GM19023 (cell line): ENCODE data around the gene SLC35F3.
"Not testable (repeated sequence)": the region's sequence is repeated elsewhere in the genome, so short reads cannot be mapped to it uniquely, and the experiment has no call there.

ENCODE experiments used
- ATAC-seq: cut with Tn5 transposase; IDR thresholded peaks from one replicate; pipeline ENCODE4 v1.9.1; 2021; ENCODE audit warnings: mild to moderate bottlenecking, moderate library complexity; ENCODE audit not compliant: unreplicated experiment

SLC35F3 gene

DNA sequence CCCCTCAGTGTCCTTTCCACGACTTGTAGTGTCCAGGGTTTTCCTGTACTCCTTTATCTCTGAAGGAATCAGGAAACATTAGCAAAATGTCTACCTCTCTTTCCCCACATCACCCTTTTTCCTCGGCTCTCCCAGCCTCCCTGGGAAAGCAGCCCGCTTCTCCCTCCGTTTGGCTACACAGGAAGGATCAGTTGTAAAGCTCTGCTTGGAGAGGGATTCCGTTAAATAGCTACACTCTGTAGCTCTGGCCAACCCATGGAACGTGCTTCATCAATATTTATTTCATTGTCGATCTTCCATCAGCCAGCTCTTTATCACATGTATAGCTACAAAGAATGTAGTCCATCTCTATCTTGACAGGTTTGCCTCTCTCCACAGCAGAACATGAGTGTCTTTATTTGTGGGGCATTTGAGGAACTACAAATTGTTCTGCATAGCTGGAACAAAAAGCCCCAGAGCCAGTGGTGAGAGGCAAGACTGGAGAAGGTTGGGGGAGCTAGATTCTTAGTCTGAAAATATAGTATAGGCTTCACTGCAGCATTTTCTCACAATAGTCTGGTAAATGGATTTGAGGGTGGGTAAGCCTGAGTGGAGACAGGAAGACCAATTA lies 191.8 kb downstream of the SLC35F3 start:
- no peak for ATAC-seq

DNA sequence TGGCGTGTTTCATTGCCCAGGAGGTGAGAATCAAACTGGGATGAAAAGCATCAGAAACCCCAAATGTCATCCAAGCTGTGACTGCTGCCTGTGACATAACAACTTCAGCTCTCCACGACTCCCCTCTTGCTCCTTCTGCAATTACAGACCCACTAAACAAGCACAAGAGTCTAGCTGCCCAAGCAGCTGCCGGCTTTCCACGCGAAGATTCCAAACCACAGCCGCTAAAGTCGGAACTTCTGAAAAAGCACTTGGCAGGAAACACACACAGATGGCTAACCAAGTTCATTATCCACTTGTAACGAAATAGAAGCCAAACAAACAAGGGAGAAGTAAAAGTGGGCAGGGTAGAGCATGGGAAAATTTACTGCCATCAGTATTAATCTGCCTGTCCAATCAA lies 198.1 kb downstream of the SLC35F3 start:
- ATAC-seq: no peak

DNA sequence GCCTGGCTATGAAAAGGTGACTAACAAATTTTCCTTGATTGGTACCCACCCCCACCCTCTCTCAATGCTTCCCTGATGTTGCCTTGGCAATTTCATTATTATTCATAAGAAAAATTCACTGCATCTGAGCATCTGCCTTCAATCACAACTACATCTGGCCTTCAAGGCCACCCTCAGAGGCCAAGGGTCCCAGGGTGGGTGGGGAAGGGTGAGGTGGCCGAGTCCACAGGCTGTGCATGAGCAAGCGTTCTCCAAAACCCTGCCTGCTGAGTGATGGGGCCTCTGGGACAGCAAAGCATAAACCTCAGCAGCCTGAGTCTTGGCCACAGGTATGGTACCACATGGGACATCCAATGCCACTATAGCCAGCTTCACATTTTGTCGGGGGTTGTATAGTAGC lies 198.7 kb downstream of the SLC35F3 start:
- no peak for ATAC-seq

DNA sequence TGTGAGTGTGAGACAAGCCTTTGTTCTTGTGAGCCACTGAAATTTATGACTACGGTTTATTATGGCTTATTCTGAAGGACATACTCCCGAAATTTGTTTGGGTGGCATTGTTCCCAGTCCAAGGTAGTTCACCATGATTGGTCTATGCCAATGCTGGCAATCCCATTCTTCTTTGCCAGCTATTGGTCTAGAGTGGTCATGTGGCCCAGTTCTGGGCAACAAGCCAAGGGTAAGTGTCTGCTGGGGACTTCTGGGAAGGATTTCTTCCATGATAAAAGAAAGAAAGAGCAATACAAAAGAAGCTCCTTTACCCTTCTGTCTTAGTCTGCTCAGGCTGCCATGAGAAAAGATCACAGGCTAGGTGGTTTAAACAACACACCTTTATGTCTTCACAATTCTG lies 201.6 kb downstream of the SLC35F3 start:
- ATAC-seq: no peak

DNA sequence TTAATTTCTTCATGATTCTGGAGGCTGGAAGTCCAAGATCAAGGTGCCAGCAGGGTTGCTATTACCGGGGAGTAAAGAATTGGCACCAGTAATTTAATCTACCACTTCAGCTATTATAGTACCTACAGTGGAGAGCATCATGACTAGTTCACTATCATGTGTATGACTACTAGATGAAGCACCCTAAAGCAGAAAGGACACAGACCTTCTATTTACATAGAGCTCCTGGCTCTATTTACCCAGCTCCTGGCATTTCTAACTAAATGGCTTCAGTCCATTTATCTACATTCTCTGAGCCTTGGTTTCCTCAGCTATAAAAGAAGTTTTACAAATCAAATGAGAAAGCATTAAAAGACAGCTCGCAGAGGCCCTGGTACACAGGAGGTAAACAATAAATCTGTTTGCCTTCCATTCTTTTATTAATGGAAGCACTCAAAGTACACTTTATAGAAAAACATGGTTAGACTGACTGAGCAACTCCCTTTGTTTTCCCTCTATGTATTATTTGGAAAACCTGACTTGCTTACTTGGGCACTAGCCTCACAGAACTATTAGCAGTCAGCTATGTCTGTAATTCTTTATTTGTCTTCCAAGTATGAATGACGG lies 203.0 kb downstream of the SLC35F3 start:
- no peak for ATAC-seq

DNA sequence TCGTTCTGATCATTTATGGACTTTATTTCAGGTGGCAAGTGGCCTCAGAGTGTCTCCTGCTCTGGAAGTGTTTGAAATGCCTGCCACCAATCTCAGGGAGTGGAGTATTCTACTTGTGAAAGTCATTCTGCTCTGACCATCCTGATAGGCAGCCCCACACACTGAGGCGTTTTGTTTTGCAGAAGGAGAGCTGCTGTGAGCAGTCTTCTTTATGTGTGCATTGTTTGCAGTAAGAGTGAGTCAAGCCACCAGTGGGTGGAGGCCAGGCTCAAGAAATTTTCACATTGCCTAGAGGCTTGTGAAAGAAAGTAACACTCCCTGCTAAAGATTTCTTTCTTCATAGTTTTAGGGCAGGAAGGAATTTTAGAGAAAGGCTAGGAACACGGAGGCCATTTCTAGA lies 204.4 kb downstream of the SLC35F3 start:
- ATAC-seq: no peak

DNA sequence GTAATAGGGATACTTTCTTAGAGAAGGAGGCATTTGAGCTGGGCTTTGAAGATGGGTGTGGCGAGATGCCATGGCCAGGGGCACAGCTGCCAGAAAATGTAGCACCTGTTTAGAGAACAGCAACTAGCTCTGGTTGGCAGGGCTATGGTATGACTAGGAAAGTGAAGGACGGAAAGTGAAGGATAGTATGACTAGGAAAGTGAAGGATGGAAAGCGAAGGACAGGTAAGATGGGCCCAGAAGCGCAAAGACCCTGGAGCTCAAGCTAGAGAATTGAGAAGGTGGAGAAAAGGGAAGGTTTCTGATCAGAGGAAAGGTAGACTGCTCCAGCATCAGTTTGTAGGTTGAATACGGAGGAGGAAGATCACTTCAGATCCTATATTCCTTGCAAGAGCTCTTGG lies 205.4 kb downstream of the SLC35F3 start:
- no peak for ATAC-seq

DNA sequence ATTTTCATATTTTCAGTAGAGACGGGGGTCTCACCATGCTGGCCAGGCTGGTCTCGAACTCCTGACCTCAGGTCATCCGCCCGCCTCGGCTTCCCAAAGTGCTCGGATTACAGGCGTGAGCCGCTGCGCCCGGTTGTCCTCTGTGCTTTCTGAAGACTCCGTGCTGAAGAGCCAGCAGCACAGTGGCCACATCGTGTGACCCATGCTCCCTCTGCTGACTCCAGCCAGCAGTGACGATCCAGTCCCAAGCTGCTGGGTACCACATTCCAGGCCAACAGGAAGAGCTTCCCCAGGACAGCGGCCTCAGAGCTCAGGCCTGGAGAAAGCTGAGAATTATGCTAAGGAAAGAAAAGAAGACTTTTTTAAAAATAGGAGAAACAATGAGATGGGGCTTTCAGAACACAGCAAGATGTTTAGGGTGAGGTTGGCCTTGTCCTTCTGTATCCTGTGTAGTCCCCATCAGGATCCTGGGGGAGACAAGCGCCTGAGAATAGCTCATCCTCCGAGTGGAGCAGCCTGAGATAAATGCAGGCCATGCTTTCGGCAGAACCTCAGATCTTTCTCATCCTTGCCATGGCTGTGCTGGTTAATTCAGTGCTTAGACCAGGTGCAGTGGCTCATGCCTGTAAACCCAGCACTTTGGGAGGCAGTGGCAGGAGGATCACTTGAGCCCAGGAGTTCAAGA lies 207.1 kb downstream of the SLC35F3 start:
- no peak for ATAC-seq

DNA sequence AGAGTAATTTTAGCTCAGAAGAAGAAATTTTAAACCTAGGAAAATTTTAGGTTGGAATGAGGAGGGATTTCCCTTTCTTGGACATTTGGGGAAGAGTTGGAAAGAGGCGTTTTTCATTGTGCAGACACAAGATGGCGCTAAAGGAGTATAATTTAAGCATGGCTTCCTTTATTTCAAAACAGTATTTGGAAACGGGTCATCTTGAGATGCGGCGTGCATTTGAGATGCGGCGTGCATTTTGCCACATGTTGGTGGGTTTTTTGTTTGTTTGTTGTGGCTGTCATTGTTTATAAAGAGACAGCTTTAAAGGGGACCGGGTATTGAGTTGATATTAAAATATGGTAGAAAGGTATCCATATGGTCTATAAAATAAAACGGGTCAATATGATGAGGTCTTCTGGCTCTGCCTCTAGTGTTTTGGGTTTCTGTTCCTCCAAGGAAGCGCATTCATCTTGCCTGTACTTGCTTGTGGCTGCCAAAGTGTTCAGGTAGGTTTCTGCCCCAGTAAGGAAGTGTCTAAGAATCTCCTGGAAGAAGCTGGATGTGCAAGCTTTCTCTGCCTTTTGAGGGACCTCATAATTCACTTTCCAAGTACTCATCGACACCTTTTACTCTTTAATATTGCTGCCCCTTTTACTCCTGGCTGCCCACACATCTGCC lies 210.3 kb downstream of the SLC35F3 start:
- no peak for ATAC-seq

DNA sequence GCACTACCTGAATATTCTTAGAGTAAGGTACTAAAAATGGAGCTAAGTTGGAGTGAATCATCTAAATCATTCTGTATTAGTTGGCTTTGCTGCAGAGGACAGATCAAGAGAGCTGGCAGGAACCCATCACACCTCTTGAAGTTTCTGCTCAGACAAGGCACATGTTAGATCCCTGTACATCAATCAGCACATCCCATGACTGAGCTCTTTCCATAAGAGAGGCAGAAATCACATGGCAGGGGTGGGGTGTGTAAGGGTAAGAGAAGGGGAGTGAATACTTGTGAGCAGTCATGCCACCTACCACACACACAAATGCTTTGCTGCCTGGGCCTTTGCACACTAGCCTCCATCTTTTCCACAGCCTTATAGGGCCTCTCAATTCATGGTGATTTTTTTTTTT lies 214.4 kb downstream of the SLC35F3 start:
- no peak for ATAC-seq

DNA sequence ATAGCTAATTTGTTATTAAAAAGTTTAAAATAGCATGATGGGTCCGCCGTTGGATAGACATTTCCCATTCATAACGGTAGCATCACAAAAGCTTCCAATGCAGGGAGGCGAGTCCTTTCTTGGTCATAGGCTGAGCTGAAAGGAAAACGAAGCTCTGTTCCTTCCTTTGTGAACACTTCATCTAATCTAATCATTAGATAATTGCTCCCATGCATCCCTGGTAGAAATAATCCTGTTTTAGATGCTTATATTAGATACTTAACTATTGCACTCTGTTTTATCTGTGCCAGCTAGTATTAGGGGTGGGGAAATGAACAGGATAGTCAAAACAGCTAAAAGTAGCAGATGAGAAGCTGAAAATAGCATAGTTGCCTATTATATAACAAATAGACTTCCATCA lies 215.0 kb downstream of the SLC35F3 start:
- no peak for ATAC-seq

DNA sequence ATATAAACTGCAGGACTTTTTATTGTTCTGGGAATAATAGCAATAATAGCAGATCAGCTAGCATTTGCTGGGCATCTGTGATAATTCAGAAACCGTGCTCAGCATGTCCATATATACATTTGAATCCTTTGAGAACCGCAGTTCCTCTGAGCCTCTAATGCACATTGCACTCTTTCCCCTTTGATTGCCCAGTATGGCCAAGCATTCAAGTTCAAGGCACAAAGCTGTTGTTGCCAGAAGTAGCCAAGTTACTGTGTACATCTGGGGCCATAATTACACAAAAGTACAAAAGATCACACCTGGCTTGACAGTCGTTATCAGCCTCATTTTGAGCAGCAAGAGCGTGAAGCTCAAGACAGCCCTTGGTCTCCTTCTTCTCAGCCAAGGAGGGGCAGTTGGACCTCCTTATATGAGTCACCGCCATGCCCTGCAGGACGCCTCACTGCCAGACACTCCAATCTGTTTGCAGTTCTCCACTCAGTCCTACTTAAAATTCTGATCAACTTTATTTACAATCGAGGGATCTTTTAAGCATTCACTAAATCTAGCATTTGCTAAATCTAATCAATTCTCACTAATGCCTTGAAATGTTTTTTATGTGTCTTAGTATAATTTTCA lies 216.0 kb downstream of the SLC35F3 start:
- no peak for ATAC-seq

DNA sequence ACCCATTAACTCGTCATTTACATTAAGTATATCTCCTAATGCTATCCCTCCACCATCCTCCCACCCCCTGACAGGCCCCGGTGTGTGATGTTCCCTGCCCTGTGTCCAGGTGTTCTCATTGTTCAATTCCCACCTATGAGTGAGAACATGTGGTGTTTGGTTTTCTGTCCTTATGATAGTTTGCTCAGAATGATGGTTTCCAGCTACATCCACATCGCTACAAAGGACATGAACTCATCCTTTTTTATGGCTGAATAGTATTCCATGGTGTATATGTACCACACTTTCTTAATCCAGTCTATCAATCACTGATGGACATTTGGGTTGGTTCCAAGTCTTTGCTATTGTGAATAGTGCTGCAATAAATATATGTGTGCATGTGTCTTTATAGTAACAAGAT lies 217.2 kb downstream of the SLC35F3 start:
- not testable (repeated sequence) for ATAC-seq

DNA sequence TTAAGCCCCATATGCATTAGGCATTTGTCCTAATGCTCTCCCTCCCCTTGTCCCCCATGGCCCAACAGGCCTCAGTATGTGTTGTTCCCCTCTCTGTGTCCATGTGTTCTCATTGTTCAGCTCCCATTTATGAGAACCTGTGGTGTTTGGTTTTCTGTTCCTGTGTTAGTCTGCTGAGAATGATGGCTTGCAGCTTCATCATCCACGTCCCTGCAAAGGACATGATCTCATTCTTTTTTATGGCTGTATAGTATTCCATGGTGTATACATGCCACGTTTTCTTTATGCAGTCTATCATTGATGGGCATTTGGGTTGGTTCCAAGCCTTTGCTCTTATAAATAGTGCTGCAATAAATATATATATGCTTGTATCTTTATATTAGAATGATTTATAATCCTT lies 218.1 kb downstream of the SLC35F3 start:
- not testable (repeated sequence) for ATAC-seq

DNA sequence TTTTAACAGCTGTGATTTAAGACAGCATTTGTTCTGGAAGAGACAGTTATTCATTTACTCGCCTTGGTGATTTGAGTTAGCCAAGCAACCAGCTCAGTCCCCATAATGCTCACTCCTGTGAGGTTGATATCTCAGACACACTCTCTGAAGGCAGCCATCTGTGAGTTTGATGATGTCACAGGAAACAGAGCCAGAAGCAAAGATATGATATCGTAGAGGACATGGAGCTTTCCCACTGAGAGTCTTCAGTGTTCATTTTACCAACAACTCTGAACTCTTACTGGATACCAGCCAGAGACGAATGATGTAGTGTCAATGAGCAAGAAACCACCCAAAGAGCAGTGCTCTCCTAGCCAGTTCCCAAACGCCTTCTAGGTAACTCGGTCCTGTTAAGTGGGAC lies 219.4 kb downstream of the SLC35F3 start:
- no peak for ATAC-seq

DNA sequence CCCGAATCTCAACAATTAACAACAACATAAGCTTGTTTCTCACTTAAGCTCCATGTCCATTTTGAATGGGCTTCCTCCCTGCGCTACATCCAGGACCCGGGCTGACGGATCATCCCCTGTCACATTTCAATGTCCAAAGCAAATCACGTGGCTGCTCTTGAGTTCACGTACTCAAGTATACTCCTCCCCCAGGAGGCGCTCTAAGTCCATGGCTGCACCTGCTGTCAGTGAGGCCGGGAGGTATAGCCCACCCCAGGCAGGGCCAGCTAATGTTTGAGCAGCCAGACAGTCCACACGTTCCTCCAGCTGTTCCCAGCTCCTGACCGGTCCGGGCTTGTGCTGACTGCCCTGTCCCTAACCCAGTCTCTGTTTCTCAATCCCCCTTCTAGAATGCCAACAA lies 220.8 kb downstream of the SLC35F3 start:
- ATAC-seq: no peak

DNA sequence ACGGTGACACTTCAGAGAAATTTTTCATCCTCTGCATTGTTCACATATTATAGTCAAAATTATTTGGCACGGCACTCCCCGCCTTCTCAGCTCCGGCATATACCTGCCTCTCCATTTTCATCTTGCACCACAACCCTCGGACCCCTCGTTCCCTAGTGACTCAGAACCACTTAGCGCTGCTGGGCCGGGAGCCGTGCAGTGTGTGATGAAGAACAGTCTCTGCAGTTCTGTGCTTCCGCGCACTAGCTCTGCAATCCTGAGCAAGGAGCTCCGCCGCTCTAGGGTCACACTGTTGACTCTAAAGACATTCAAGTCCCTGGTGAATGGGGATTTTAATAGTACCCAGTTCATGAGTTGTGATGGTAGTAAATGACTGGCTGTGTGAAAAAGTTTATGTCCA lies 221.2 kb downstream of the SLC35F3 start:
- no peak for ATAC-seq

DNA sequence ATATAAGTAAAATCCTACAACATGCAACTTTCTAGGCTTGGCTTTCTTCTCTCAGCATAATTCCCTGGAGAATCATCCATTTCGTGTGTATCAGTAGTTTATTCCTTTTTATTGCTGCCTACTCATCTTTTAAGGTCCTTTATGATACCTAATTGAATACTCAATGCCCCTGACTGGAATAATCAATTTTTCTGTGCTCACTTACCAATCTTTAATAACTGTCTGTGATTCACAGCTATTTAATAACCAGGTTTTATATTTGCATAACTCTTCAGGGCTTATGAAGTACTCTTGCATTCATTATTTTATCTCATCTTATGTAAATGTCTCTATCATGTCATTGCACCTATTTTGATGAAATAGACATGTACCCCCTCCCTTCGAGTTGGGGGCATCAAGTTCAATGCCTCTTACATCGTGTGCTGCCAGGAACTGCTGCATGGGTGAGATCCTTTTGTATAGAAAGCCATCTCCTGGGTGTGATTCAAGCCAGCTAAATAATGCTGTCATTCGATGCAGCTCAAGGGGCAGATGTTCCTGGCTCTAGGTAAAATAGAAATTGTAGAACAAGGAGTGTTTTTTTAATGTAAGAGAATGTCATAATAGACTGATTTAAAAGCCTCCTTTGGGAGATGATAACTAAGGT lies 222.7 kb downstream of the SLC35F3 start:
- no peak for ATAC-seq

DNA sequence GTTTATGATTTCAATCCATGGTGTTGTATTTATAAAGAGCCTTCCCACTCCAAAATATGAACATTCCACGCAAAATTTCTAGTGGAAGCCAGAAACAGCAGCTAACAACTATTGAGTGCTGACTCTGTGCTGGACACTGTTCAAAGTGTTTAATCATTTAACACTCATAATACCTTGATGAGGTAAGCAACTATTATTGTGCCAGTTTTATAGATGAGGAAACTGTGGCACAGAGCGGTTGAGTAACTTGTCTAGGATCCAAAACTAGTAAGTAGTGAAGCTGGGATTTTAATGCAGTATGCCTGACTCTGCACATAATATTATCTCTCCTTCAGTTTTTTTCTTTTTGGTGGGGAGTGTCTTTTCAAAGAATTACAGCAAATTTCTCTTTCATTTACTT lies 228.3 kb downstream of the SLC35F3 start:
- no peak for ATAC-seq

DNA sequence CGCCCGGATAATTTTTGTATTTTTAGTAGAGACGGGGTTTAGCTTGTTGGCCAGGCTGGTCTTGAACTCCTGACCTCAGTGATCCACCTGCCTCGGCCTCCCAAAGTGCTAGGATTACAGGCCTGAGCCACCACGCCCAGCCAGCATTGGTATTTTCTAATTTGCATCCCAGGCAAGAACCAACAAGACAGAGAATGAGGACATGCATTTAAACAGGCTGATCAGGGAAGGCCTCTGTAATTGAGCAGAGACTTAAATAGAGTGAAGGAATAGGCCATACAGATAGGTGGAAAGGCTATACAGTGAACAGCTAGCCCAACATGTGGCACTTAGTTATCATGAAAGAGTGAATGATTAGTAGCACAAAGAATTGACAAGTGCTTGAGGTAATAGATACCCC lies 230.4 kb downstream of the SLC35F3 start:
- no peak for ATAC-seq

DNA sequence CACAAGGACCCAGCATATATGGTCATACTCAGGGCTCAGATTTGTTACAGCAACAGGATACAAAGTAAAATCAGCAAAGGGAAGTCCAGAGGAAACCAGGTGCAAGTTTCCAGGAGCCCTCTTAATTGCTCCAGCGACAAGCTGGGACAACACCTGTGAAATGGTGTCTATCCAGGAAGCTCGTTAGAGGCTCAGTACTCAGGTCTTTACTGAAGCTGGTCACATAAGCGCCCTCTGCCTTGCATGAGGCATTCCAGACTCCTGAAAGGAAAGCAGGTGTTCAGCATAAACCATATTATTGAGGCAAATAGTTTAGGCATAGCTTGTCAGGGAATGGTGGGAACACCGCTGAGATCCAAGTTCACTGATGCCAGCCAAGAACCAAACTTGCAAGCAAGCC lies 231.0 kb downstream of the SLC35F3 start:
- no peak for ATAC-seq
